Neuronal stem cell (in vitro differentiated cells): ENCODE data around the gene TRAF2.
A peak's percentile ranks its signal among the peaks of the same experiment; 100 is the strongest.

Source experiments
- DNase-seq: peaks from one replicate; pipeline ENCODE4 v3.0.0-alpha.2; 2013; ENCODE audit warnings: low spot score
- H2AFZ ChIP-seq: one replicate; pipeline ENCODE4 v1.6.1; 2013; ENCODE audit warnings: mild to moderate bottlenecking, low read length, inconsistent platforms
- H2AK5ac ChIP-seq: 2 replicates; pipeline ENCODE4 v1.6.1; 2013; ENCODE audit warnings: low read depth, mild to moderate bottlenecking, inconsistent platforms, low read length, moderate library complexity, mixed read lengths
- H2BK120ac ChIP-seq: 2 replicates; pipeline ENCODE4 v1.6.1; 2013; ENCODE audit warnings: low read depth, mild to moderate bottlenecking, inconsistent platforms, low read length, moderate library complexity, mixed read lengths
- H2BK12ac ChIP-seq: one replicate; pipeline ENCODE4 v1.6.1; 2013; ENCODE audit warnings: low read length, inconsistent platforms
- H2BK15ac ChIP-seq: 2 replicates; pipeline ENCODE4 v1.6.1; 2013; ENCODE audit warnings: mild to moderate bottlenecking, low read length, inconsistent platforms, mixed read lengths
- H2BK5ac ChIP-seq: one replicate; pipeline ENCODE4 v1.6.1; 2013; ENCODE audit warnings: inconsistent platforms, mild to moderate bottlenecking, low read length, moderate library complexity
- H3K14ac ChIP-seq: one replicate; pipeline ENCODE4 v1.6.1; 2013; ENCODE audit warnings: low read length, inconsistent platforms
- H3K18ac ChIP-seq: 2 replicates; pipeline ENCODE4 v1.6.1; 2013; ENCODE audit warnings: low read length, inconsistent platforms
- H3K23ac ChIP-seq: 2 replicates; pipeline ENCODE4 v1.6.1; 2013; ENCODE audit warnings: low read depth, mild to moderate bottlenecking, mixed read lengths, low read length, inconsistent platforms; ENCODE audit not compliant: poor library complexity
- H3K27ac ChIP-seq: replicated peaks from 3 replicates; pipeline ENCODE4 v1.5.1; 2013; ENCODE audit warnings: low read length, inconsistent platforms
- H3K27me3 ChIP-seq, 3 experiments: 2 replicates each; pipeline ENCODE4 v1.6.1; 2013; ENCODE audit warnings: low read length in 3 of 3, mild to moderate bottlenecking in 2 of 3, inconsistent platforms in 1 of 3, low read depth in 1 of 3, mixed read lengths in 1 of 3, moderate library complexity in 1 of 3; ENCODE audit not compliant: control insufficient read depth in 3 of 3, insufficient read depth in 3 of 3
- H3K36me3 ChIP-seq, 2 donors: replicated peaks in 1 of 2; 2 replicates each; pipeline ENCODE4 v1.6.1; 2013; ENCODE audit warnings: low read length in 2 of 2; ENCODE audit not compliant: control insufficient read depth in 2 of 2, insufficient read depth in 2 of 2
- H3K4ac ChIP-seq: 2 replicates; pipeline ENCODE4 v1.6.1; 2013; ENCODE audit warnings: inconsistent platforms, mild to moderate bottlenecking, low read length, moderate library complexity
- H3K4me1 ChIP-seq, 2 donors: 1 replicate in 1 of 2; 2 replicates in 1 of 2; pipeline ENCODE4 v1.6.1; 2013; ENCODE audit warnings: low read length in 2 of 2, low read depth in 1 of 2; ENCODE audit not compliant: control insufficient read depth in 2 of 2, insufficient read depth in 1 of 2
- H3K4me2 ChIP-seq: one replicate; pipeline ENCODE4 v1.6.1; 2013; ENCODE audit warnings: mild to moderate bottlenecking, low read length, inconsistent platforms; ENCODE audit not compliant: insufficient read depth, poor library complexity, severe bottlenecking
- H3K4me3 ChIP-seq, 2 donors: 2 replicates each; pipeline ENCODE4 v1.5.1; 2013; ENCODE audit warnings: low read length in 2 of 2, mild to moderate bottlenecking in 2 of 2, inconsistent platforms in 1 of 2, moderate library complexity in 1 of 2
- H3K79me1 ChIP-seq: one replicate; pipeline ENCODE4 v1.6.1; 2013; ENCODE audit warnings: low read depth, mild to moderate bottlenecking, inconsistent platforms, low read length, moderate library complexity
- H3K9ac ChIP-seq: one replicate; pipeline ENCODE4 v1.6.1; 2013; ENCODE audit warnings: mild to moderate bottlenecking, low read depth, low read length, inconsistent platforms; ENCODE audit not compliant: poor library complexity
- H3K9me3 ChIP-seq, 2 donors: replicated peaks in 1 of 2; 2 replicates each; pipeline versions ENCODE3 to v1.6.1; 2013; ENCODE audit warnings: low read length in 2 of 2, mild to moderate bottlenecking in 2 of 2, inconsistent platforms in 1 of 2, low read depth in 1 of 2, mixed read lengths in 1 of 2, moderate library complexity in 1 of 2; ENCODE audit not compliant: control insufficient read depth in 2 of 2, insufficient read depth in 1 of 2
- H4K8ac ChIP-seq: one replicate; pipeline ENCODE4 v1.6.1; 2013; ENCODE audit warnings: low read depth, mild to moderate bottlenecking, inconsistent platforms, low read length, moderate library complexity
- H4K91ac ChIP-seq: one replicate; pipeline ENCODE4 v1.6.1; 2013; ENCODE audit warnings: low read length, low read depth, mild to moderate bottlenecking, inconsistent platforms; ENCODE audit not compliant: poor library complexity
- WGBS, 2 donors: extraction: QIAGEN DNeasy Blood & Tissue Kit; methylation state at CpG; one replicate each; pipeline ENCODE4 v1.1.7; 2013; ENCODE audit warnings: missing lambda C conversion rate in 2 of 2, mixed read lengths in 1 of 2; ENCODE audit not compliant: insufficient read length in 2 of 2, insufficient replicate concordance in 1 of 2; ENCODE audit errors: extremely low coverage in 2 of 2; 5-methylcytosine and 5-hydroxymethylcytosine counted together

The TRAF2 gene

DNA sequence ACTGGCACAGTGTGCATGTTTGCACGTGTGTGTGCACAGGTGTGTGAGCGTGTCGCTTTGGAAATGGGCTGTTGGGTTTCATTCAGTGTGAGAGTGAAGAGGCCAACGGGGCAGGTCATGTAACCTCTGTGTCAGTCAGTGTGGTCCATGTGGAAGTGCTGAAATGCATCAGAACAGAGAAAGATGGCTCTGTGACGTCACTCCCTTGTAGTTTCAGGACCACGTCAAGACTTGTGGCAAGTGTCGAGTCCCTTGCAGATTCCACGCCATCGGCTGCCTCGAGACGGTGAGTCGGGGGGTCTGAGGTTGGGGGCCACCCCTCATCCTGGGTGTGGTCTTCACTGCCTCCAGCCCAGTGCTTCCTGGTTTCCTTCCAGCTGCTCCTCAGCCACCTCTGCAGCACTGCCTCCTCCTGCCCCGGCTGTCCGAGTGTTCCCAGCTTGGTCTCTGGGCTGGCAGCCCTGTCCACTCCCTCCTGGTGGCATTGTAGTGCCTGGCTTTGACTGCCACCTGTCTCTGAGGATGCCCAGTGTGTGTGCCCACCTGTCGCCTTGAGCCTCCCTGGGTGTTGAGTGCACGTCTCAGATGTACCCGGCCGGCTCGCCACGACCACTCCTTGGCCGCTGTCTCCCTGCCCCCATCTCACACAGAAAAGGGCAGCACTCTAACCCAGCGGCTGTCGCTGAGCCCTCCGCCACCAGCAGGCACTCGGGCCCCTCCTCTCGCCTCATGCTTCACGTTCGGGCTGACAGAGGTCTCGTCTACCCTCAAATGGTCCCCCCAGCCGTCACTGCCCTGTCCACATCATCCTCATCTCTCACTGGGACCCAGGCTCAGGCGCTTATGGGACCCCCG, 30.2 kb downstream of the TRAF2 start:
- no peak overlapping the region for H2BK5ac ChIP-seq
- no peak overlapping the region for H4K8ac ChIP-seq
- WGBS, 2 donors = no CpG with 5 or more reads among the region's 32 CpGs
- H4K91ac ChIP-seq = no peak overlapping the region
- no peak overlapping the region for H3K4me2 ChIP-seq
- no peak overlapping the region for H3K4ac ChIP-seq
- no peak overlapping the region for H3K18ac ChIP-seq
- no peak overlapping the region for H2BK120ac ChIP-seq
- no peak overlapping the region for H3K4me3 ChIP-seq
- H3K27ac ChIP-seq = no peak overlapping the region
- no peak for DNase-seq
- H3K36me3 ChIP-seq = peaks cover 43 to 86% of the 10 kb centered on the region in 2 donors
- H3K14ac ChIP-seq = no peak overlapping the region
- H2AK5ac ChIP-seq = no peak overlapping the region
- H3K79me1 ChIP-seq = peaks cover 2% of the 10 kb centered on the region
- no peak overlapping the region for H2BK15ac ChIP-seq
- peaks cover 0 to 2% (median 0%) of the 10 kb centered on the region in 3 experiments for H3K27me3 ChIP-seq
- H2BK12ac ChIP-seq = no peak overlapping the region
- H3K9ac ChIP-seq = peak overlapping the region; percentile 55
- no peaks in the 10 kb centered on the region for H3K4me1 ChIP-seq
- no peak overlapping the region for H2AFZ ChIP-seq
- H3K9me3 ChIP-seq = no peaks in the 10 kb centered on the region
- H3K23ac ChIP-seq = peak overlapping the region; percentile 68

DNA sequence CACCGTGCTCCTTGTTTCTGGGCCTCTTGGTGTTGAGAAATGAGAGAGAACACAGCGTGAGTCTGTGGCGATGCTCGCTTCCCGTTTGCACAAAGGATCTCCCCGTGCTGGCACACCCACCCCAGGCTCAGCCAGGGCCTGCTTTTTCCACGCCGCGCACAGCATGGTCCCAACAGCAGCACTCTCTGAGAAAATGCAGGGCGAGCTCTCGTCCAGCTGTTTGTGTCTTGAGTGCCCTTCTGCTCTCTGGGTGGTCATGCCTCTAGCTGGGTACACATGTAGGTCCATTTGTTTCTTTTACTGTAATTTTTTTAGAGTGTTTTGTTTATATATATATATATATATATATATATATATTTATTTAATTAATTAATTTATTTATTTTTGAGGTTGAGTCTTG, 31.6 kb downstream of the TRAF2 start:
- no peak overlapping the region for H3K4me3 ChIP-seq
- H2AFZ ChIP-seq = no peak overlapping the region
- peaks cover 0 to 2% (median 0%) of the 10 kb centered on the region in 3 experiments for H3K27me3 ChIP-seq
- no peak overlapping the region for H3K4ac ChIP-seq
- H2BK15ac ChIP-seq = no peak overlapping the region
- no peak overlapping the region for H3K23ac ChIP-seq
- H3K18ac ChIP-seq = no peak overlapping the region
- peaks cover 46 to 85% of the 10 kb centered on the region in 2 donors for H3K36me3 ChIP-seq
- no peaks in the 10 kb centered on the region for H3K4me1 ChIP-seq
- H4K8ac ChIP-seq = no peak overlapping the region
- H3K4me2 ChIP-seq = no peak overlapping the region
- H2BK5ac ChIP-seq = peak overlapping the region; percentile 26
- no CpG with 5 or more reads among the region's 11 CpGs for WGBS, 2 donors
- no peak overlapping the region for H3K14ac ChIP-seq
- H2AK5ac ChIP-seq = no peak overlapping the region
- H3K9ac ChIP-seq = peak overlapping the region; percentile 21
- H3K79me1 ChIP-seq = peaks cover 2% of the 10 kb centered on the region
- no peak overlapping the region for H2BK12ac ChIP-seq
- no peak for DNase-seq
- no peak overlapping the region for H2BK120ac ChIP-seq
- no peak overlapping the region for H3K27ac ChIP-seq
- H4K91ac ChIP-seq = peak overlapping the region; percentile 72
- H3K9me3 ChIP-seq = no peaks in the 10 kb centered on the region

DNA sequence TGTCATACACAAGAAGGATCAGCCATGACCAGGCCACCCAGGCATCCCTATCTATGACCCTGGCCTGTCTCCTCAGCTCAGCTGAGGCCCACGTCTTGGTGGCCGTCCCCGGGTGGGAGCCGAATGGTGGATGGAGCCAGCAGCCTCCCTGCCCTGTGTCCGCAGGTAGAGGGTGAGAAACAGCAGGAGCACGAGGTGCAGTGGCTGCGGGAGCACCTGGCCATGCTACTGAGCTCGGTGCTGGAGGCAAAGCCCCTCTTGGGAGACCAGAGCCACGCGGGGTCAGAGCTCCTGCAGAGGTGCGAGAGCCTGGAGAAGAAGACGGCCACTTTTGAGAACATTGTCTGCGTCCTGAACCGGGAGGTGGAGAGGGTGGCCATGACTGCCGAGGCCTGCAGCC, 33.8 kb downstream of the TRAF2 start:
- H3K23ac ChIP-seq = no peak overlapping the region
- peaks cover 0 to 2% (median 0%) of the 10 kb centered on the region in 3 experiments for H3K27me3 ChIP-seq
- H3K9me3 ChIP-seq = no peaks in the 10 kb centered on the region
- no peak overlapping the region for H2AK5ac ChIP-seq
- no peak overlapping the region for H2BK15ac ChIP-seq
- H3K27ac ChIP-seq = no peak overlapping the region
- no peak overlapping the region for H2BK12ac ChIP-seq
- H3K18ac ChIP-seq = no peak overlapping the region
- H3K4ac ChIP-seq = no peak overlapping the region
- H3K36me3 ChIP-seq = peaks cover 49 to 84% of the 10 kb centered on the region in 2 donors
- H2AFZ ChIP-seq = no peak overlapping the region
- H3K79me1 ChIP-seq = peaks cover 2% of the 10 kb centered on the region
- no peak overlapping the region for H4K8ac ChIP-seq
- peak overlapping the region; percentile 1 for H2BK120ac ChIP-seq
- H3K4me2 ChIP-seq = no peak overlapping the region
- H3K4me3 ChIP-seq = no peak overlapping the region
- no peak overlapping the region for H3K9ac ChIP-seq
- no CpG with 5 or more reads among the region's 15 CpGs for WGBS, 2 donors
- no peak overlapping the region for H3K14ac ChIP-seq
- H2BK5ac ChIP-seq = no peak overlapping the region
- H4K91ac ChIP-seq = no peak overlapping the region
- no peaks in the 10 kb centered on the region for H3K4me1 ChIP-seq
- DNase-seq = no peak

DNA sequence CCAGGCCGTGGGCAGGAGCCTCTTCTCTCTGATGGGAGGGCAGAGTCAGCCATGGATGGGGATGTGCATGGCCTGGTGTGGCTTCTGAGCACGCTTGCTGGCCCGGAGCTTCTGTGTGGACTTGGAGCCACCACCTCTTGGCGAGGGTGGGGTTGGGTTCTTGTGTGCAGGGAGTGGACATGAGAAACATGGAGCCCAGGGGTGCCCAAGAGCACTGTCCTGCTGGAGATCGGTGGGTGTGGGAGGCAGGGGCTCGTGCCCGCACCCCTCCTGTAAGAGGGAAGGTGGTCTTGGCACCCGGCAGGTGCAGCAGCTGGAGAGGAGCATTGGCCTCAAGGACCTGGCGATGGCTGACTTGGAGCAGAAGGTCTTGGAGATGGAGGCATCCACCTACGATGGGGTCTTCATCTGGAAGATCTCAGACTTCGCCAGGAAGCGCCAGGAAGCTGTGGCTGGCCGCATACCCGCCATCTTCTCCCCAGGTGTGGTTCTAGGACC, 34.5 kb downstream of the TRAF2 start:
- no peak overlapping the region for H2BK5ac ChIP-seq
- H2AK5ac ChIP-seq = no peak overlapping the region
- no peak overlapping the region for H3K27ac ChIP-seq
- no peak overlapping the region for H3K4me3 ChIP-seq
- no peak overlapping the region for H2BK120ac ChIP-seq
- no peak overlapping the region for H2BK12ac ChIP-seq
- no peak overlapping the region for H2AFZ ChIP-seq
- H3K18ac ChIP-seq = no peak overlapping the region
- peaks cover 0 to 2% (median 0%) of the 10 kb centered on the region in 3 experiments for H3K27me3 ChIP-seq
- WGBS, 2 donors = no CpG with 5 or more reads among the region's 14 CpGs
- no peak overlapping the region for H3K4ac ChIP-seq
- H3K4me1 ChIP-seq = no peaks in the 10 kb centered on the region
- H3K9me3 ChIP-seq = no peaks in the 10 kb centered on the region
- no peak overlapping the region for H3K9ac ChIP-seq
- H3K79me1 ChIP-seq = peaks cover 2% of the 10 kb centered on the region
- no peak for DNase-seq
- H3K36me3 ChIP-seq = peaks cover 53 to 84% of the 10 kb centered on the region in 2 donors
- no peak overlapping the region for H3K4me2 ChIP-seq
- no peak overlapping the region for H4K8ac ChIP-seq
- no peak overlapping the region for H4K91ac ChIP-seq
- H2BK15ac ChIP-seq = no peak overlapping the region
- no peak overlapping the region for H3K14ac ChIP-seq
- peak overlapping the region; percentile 65 for H3K23ac ChIP-seq
